ENCODE results near the gene PIEZO1.

- TF ChIP-seq CTCF (IDR thresholded peaks at IDR 0.05; ENCODE audit: low read depth, low read length, poor library complexity, severe bottlenecking) (no peak), EZH2phosphoT487 (IDR thresholded peaks at IDR 0.05; ENCODE audit: borderline replicate concordance, low read length) (no peak)
Measured at GRCh38 chr16:88713568-88714419, 71.2 kb downstream of the PIEZO1 start.

All from DOHH2 (cell line).